NB4 (cell line): ENCODE results near the gene KATNBL1.

Experiments used
- POLR2A ChIP-seq: IDR thresholded peaks from 2 replicates; pipeline ENCODE4 v1.6.1; 2011; ENCODE audit warnings: mild to moderate bottlenecking; ENCODE audit not compliant: insufficient read length; ENCODE audit errors: extremely low read depth
- TF ChIP-seq, protein P1 (sequence below): IDR thresholded peaks from one replicate; pipeline ENCODE4 v1.5.1; 2012; ENCODE audit warnings: low read depth, low read length
- TF ChIP-seq, protein P2 (sequence below): IDR thresholded peaks from 2 replicates; pipeline ENCODE4 v1.6.1; 2011; ENCODE audit warnings: low read depth, low read length

DNA sequence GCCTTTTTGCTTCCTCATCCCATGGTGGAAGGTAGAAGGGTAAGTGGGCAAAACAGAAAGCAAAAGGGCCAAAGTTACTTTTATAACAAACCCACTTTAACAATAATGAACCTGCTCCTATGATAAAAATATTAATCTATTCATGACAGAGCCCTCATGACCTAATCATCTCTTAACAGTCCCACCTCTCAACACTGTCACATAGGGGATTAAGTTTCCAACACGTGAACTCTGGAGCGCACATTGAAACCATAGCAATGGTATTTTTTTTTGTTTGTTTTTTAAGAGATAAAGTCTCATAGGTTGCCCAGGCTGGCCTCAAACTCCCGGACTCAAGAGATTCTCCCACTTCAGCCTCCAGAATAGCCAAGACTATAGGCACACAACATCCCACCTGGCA lies 30.7 kb downstream of the KATNBL1 start:
- TF ChIP-seq POLR2A = no peak
- TF ChIP-seq, protein P1, sequence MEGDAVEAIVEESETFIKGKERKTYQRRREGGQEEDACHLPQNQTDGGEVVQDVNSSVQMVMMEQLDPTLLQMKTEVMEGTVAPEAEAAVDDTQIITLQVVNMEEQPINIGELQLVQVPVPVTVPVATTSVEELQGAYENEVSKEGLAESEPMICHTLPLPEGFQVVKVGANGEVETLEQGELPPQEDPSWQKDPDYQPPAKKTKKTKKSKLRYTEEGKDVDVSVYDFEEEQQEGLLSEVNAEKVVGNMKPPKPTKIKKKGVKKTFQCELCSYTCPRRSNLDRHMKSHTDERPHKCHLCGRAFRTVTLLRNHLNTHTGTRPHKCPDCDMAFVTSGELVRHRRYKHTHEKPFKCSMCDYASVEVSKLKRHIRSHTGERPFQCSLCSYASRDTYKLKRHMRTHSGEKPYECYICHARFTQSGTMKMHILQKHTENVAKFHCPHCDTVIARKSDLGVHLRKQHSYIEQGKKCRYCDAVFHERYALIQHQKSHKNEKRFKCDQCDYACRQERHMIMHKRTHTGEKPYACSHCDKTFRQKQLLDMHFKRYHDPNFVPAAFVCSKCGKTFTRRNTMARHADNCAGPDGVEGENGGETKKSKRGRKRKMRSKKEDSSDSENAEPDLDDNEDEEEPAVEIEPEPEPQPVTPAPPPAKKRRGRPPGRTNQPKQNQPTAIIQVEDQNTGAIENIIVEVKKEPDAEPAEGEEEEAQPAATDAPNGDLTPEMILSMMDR = no peak
- TF ChIP-seq, protein P2, sequence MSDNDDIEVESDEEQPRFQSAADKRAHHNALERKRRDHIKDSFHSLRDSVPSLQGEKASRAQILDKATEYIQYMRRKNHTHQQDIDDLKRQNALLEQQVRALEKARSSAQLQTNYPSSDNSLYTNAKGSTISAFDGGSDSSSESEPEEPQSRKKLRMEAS = no peak
